ENCODE data around the gene TRAF1. TPM values are rescaled to one million over a fixed set of nuclear protein-coding genes. Genes with fewer than 3 reads are reported as not detected.
A peak's percentile ranks its signal among the peaks of the same experiment; 100 is the strongest.

The TRAF1 gene
- total RNA-seq, 4 donors from 2014 or later = 3.0 to 9.0 (median 6.1) TPM

GRCh38 chr9:120885457-120885856, 41.1 kb downstream of the TRAF1 start:
- ATAC-seq (ENCODE audit: low FRiP score) (no peak), DNase-seq (ENCODE audit: low spot score) (no peak)
- TF ChIP-seq, protein P1, sequence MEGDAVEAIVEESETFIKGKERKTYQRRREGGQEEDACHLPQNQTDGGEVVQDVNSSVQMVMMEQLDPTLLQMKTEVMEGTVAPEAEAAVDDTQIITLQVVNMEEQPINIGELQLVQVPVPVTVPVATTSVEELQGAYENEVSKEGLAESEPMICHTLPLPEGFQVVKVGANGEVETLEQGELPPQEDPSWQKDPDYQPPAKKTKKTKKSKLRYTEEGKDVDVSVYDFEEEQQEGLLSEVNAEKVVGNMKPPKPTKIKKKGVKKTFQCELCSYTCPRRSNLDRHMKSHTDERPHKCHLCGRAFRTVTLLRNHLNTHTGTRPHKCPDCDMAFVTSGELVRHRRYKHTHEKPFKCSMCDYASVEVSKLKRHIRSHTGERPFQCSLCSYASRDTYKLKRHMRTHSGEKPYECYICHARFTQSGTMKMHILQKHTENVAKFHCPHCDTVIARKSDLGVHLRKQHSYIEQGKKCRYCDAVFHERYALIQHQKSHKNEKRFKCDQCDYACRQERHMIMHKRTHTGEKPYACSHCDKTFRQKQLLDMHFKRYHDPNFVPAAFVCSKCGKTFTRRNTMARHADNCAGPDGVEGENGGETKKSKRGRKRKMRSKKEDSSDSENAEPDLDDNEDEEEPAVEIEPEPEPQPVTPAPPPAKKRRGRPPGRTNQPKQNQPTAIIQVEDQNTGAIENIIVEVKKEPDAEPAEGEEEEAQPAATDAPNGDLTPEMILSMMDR (IDR thresholded peaks at IDR 0.05) = no peak

- no peak for DNase-seq (ENCODE audit: low spot score)
- ATAC-seq (ENCODE audit: low FRiP score) = no peak
- TF ChIP-seq, protein P1 (IDR thresholded peaks at IDR 0.05) = no peak
These were observed 43.0 kb downstream of the TRAF1 start for GRCh38 chr9:120883608-120883996.

GRCh38 chr9:120882935-120883607, 43.5 kb downstream of the TRAF1 start:
- no peak for DNase-seq (ENCODE audit: low spot score)
- TF ChIP-seq, protein P1 (IDR thresholded peaks at IDR 0.05) = no peak
- no peak for ATAC-seq (ENCODE audit: low FRiP score)

DNA sequence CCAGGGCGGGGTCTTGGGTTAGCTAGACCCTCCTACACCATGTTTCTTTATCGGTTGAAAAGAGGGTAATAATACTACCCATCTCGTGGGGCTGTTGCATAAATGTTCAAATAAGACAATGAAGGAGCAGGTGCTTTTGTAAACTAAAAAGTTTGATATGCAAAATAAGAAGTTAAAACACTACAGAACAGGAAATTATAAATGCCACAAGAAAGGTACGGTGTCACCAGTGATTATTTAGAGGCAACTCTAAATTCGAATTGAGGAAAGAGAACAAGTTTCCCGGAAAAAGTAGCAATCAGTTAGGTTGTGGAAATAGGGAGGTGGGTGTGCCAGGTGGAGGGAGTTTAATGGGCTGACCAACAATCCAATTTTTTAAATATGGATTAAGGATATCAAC, 47.1 kb downstream of the TRAF1 start:
- TF ChIP-seq, protein P1 (IDR thresholded peaks at IDR 0.05) = no peak
- ATAC-seq (ENCODE audit: low FRiP score) (no peak), DNase-seq (ENCODE audit: low spot score) (no peak)

DNA sequence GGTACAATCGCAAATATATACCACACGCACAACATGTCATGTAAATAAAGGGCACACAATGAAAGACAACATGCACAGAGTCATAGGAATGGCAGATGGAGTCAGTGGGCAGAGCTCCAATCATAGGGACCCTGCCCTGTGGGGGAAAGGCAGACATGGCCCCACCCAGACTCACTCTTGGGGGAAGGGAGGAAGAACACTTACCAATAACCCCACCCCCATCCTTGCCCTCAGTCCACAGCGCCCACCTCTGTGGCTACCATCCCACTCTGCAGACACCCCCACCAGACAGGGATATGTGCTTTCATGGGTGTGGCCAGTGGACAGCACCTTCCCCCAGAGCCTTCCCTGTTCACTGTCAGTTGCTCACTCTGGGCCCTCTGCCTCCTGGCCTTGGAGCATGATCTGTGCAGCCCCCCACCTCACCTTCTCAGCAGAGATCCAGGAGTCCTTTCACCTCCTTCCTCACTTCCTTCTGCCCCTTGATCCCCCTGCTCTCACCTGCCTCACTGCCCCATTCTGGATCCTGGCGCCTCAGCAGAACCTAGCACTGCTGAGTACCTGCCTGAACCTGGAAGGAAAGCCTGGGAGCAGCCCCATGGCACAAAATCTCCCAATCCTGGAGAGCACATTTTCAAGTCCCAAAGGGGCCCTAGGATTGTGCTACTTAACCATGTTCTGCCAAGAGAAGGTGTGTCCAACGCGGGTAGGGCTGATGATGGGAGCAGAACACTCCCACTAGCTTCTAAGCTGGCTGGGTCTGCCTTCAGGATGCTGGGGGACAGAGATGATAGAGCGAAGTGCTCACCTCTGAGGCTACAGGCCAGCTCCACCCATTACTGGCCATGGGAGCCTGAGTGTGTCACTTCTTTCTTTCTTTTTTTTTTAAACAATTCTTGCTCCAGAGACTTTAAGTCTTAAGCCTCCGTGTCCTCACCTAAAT, 48.1 kb downstream of the TRAF1 start:
- no peak for DNase-seq (ENCODE audit: low spot score)
- no peak for ATAC-seq (ENCODE audit: low FRiP score)
- TF ChIP-seq, protein P1 (IDR thresholded peaks at IDR 0.05) = no peak

GRCh38 chr9:120877276-120878034, 49.1 kb downstream of the TRAF1 start:
- TF ChIP-seq, protein P1 (IDR thresholded peaks at IDR 0.05) = no peak
- ATAC-seq (ENCODE audit: low FRiP score) (peak; percentile 48), DNase-seq (ENCODE audit: low spot score) (no peak)
